HG03097 (cell line): ENCODE measurements around the gene SUN1.
"Not testable (repeated sequence)": the region's sequence is repeated elsewhere in the genome, so short reads cannot be mapped to it uniquely, and the experiment has no call there.

Experiments
- ATAC-seq: cut with Tn5 transposase; IDR thresholded peaks from one replicate; pipeline ENCODE4 v1.9.1; 2021; ENCODE audit not compliant: unreplicated experiment, low FRiP score

SUN1 gene, protein sequence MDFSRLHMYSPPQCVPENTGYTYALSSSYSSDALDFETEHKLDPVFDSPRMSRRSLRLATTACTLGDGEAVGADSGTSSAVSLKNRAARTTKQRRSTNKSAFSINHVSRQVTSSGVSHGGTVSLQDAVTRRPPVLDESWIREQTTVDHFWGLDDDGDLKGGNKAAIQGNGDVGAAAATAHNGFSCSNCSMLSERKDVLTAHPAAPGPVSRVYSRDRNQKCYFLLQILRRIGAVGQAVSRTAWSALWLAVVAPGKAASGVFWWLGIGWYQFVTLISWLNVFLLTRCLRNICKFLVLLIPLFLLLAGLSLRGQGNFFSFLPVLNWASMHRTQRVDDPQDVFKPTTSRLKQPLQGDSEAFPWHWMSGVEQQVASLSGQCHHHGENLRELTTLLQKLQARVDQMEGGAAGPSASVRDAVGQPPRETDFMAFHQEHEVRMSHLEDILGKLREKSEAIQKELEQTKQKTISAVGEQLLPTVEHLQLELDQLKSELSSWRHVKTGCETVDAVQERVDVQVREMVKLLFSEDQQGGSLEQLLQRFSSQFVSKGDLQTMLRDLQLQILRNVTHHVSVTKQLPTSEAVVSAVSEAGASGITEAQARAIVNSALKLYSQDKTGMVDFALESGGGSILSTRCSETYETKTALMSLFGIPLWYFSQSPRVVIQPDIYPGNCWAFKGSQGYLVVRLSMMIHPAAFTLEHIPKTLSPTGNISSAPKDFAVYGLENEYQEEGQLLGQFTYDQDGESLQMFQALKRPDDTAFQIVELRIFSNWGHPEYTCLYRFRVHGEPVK

DNA sequence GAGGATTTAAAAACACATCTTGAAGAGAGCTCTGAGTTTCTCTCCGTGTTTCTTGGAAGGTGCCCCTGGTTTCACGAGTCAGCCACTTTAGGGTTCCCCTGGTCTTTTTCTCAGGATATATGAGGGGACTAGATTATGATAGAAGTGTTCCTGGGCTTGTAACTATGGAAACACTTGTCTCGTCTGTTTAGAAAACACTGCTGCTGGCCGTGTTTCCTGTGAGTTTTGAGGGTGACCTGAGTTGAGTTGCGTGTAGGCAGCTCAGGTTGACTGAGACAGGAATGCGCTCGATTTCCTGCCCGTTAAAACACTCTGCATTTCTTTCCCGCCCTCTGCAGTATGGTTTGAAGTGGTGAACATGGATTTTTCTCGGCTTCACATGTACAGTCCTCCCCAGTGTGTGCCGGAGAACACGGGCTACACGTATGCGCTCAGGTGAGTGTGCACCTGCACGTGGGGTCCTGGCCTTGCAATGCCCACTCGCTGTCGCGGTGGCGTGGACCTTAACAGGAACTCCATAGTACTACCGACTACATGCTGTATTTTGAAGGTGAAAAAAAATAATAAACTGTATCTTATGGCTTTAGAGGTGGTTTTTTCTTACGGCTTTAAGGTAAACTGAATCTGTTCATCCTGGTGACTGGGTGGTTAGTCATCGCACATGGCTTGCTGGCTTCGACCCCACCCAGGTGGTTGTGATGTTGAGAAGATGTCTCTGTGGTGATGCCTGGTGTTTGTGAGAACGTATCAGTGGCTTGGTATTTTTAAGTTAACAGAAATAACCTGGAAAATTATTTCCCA lies at the start of gene SUN1:
TSS of gene SUN1 (plus strand) at position 310 of the 801 bp plus-strand sequence. CDS start at position 359, 49 bp downstream.
- ATAC-seq = peak; percentile 31

DNA sequence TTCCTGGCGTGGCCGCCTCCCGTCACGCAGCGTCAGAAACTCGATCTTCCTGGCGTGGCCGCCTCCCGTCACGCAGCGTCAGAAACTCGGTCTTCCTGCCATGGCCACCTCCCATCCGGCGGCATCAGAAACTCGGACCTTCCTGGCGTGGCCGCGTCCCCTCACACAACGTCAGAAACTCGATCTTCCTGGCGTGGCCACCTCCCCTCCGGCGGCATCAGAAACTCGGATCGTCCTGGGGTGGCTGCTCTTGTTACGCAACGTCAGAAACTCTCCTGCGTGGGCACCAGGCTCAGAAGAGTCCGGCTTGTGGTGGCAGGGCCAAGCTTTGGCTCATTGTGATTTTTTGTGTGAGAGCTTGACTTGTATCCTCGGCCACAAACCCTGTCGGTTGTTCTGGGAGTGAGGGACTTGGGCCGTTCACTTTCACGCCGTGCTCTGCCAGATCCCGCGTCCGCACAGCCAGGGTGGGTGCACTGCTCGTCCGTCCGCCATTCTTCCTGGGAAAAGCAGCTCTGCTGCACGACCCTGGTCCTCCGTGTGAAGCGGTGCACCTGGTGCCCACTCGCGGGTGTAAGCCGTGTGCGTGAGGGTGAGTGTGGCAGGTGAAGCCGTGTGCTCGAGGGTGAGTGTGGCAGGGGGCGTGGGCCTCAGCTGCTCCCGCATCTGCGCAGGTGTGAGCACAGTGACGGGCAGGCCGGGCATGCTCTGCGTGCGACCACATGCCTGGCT lies 49.4 kb upstream of the SUN1 start:
- no peak for ATAC-seq

DNA sequence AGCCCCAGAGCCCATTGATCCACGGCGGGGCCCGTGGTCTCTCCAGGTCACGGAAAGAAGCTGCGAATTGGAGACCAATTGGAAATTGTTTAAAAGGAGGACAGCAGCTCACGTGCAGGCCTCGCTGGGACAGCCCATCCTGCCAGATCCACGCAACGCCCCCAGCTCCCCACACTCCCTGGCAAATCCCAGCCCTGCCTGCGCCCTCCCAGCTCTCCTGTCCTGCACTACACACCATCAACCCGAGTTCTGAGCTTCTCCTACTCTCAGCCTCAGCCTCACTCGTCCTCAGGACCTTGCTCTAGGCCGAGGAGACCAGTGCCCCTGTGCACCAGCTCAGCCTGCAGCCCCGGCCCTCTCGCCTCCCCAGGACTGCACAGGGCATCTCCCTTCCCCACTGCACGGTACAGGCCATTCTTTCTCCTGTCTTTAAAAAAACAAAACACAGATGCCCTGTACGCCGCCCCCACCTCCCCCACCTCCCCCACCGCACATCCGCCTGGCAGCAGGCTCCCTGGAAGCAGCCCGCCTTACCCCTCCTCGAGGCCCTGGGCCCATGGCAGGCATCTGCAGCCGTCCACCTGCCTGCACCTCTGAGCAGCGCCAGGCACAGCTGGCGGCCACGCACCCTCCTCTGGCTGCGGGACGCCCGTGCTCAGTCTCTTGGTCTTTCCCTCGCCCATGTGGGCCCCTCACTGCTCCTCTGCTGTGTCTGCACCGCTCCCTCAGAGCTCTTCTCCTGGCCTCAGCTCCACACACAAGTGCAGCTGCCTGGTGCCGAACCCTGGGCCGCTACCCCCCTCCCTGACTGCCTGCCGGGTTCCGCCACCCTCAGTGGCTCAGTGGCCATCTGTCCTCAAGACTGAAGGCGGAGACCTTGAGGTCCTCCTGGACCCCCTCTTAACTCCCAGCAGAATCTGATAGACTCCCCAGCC lies 48.5 kb upstream of the SUN1 start:
- no peak for ATAC-seq

DNA sequence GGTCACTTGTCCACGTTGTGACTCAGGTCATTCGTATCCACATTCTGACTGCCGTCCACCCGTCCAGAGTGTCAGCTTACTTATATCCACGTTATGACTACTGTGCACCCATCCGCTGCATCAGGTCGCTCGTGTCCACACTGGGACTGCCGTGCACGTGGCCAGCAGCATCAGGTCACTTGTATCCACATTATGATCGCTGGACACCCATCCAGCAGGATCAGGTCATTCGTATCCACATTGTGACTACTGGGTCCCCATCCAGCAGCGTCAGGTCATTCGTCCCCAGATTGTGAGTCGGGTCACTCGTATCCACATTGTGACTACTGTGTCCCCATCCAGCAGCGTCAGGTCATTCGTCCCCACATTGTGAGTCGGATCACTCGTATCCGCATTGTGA lies 47.3 kb upstream of the SUN1 start:
- no peak for ATAC-seq

DNA sequence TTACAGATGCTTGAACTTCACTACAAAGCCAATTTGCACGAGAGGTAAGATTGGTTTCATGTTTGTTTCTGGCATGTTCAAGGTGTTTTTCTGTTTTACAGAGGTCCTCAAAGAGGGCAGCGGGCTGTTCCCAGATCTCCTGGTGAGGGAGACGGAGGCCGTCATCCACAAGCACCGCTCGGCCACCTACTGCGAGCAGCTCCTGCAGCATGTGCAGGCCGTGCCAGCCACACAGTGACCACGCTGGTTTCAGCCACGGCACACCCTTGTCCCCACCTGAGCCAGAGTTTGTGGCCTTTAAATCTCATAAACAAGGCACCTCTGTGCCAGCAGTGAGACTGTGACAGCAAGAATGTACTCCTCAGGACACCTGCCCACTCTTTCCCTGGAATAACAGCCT lies 46.9 kb upstream of the SUN1 start:
- no peak for ATAC-seq

DNA sequence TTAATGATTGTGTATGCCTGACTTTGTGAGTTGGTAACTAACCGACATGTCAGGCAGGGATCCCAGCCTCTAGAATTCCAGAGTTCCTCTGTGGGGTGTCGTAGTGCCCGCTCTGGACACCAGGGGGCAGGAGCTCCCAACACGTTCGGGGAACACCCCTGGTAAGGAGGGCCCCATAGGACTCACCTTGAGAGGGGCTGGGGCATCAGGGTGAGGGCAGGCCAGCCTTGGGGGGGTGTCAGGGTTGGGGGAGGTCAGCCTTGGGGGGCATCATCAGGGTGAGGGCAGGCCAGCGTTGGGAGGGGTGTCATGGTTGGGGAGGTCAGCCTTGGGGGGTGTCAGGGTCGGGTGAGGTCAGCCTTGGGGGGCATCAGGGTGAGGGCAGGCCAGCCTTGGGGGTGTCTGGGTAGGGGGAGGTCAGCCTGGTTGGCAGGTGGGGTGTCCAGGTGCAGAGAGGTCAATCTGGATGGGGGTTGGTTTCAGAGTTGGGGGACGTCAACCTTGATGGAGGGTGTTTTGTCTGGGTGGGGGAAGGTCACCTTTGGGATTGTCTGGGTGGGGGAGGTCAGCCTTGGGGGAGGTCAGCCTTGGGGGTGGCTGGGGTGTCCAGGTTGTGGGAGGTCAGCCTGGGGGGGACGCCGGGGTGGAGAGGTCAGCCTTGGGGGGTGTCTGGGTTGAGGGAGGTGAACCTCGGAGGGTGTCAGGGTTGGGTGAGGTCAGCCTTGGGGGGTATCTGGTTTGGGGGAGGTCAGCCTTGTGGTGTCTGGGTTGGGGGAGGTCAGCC lies 45.6 kb upstream of the SUN1 start:
- no peak for ATAC-seq

DNA sequence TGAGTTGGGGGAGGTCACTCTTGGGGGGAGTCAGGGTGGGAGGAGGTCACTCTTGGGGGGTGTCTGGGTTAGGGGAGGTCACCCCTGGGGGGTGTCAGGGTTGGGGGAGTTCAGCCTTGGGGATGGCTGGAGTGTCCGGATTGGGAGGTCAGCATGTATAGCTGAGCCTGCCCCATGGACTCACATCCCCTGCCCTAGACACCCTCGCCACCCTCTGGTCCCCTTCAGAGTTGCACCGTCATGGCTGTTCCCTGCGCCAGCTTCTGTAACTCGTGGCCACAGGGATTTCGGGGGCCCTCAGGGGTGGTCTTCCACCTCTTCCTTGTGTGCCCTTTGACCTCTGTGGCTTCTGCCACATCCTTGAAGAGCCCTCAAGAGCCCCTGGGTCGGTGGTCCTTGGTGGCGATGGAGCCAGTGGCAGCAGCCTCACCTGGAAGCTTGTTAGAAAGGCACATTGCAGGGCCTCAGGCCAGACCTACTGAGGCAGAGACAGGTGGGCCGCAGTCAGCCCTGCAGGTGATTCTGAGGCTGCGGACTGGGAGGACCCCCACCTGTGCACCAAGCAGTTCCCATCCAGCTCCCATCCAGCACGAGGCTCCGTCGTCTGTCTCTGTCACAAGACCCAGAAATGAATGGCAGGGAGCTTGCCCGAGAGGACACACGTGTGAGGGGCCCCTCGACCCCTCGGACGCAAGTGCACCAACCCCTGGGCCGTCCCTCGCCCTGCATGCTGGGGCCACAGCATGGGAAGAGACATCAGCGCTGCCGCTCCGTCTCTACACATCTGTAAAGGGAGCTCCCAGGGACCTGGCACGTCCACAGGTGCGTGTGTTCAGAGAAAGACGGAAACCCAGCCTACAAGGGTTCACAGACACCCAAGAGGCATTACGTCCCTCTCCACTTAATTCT lies 44.7 kb upstream of the SUN1 start:
- no peak for ATAC-seq

DNA sequence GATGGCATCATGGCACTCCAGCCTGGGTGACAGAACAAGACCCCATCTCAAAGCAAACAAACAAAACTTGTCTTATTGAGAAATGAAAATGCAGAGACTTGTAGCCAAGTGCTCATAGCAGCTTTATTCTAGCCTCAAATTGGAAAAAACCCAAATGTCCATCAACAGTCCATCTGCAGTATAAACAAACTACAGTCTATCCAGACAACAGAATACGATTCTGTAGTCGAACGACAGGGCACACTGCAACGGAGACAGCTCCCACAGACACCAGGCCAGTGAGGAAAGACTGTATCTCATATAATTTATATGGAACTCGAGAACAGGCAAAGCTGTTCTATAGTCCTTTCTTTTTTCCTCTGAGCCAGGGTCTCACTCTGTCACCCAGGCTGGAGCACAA lies 40.8 kb upstream of the SUN1 start:
- no peak for ATAC-seq

DNA sequence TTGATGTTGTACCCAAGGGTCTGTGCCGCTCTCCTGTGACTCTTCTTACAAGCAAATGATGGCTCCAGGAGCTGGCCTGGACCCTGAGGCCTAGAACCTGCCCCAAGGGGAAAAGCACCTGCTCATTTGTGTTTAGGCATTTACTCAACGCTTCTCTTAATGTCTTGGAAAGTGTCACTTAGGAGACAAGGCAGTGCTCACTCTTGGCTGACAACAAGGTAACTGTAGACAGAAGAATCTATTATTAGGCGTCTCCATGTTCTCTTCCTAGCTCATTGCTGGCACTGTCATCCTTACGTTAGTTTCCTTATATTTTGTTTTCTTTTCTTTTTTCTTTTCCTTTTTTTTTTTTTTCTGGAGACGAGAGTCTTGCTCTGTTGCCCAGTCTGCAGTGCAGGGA lies 38.1 kb upstream of the SUN1 start:
- no peak for ATAC-seq

DNA sequence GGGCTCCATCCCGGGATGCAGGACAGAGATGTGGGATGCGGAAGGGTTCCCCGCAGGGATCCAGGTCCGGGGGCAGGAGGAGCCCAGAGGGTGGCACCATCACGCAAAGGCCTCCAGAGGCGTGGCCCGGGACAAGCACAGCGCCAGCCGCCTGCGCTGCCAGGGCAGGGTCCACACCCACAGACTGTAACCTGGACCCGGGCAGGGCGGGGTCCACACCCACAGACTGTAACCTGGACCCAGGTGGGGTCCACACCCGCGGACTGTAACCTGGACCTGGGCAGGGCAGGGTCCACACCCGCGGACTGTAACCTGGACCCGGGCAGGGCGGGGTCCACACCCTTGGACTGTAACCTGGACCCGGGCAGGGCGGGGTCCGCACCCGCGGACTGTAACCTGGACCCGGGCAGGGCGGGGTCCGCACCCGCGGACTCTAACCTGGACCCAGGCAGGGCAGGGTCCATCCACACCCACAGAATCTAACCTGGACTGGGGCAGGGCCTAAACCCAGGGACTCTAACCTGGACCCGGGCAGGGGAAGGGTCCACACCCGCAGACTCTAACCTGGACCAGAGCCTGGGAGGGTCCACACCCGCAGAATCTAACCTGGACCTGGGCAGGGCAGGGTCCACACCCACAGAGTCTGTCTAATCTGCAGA lies 37.5 kb upstream of the SUN1 start:
- ATAC-seq = no peak

DNA sequence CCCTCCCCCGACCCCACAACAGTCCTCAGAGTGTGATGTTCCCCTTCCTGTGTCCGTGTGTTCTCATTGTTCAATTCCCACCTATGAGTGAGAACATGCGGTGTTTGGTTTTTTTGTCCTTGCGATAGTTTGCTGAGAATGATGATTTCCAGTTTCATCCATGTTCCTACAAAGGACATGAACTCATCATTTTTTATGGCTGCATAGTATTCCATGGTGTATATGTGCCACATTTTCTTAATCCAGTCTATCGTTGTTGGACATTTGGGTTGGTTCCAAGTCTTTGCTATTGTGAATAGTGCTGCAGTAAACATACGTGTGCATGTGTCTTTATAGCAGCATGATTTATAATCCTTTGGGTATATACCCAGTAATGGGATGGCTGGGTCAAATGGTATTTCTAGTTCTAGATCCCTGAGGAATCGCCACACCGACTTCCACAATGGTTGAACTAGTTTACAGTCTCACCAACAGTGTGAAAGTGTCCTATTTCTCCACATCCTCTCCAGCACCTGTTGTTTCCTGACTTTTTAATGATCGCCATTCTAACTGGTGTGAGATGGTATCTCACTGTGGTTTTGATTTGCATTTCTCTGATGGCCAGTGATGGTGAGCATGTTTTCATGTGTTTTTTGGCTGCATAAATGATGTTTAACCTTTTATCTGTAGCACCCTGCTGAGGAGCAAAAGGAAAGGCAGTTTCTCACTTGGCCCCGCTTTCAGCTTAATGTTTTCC lies 35.7 kb upstream of the SUN1 start:
- ATAC-seq = not testable (repeated sequence)

DNA sequence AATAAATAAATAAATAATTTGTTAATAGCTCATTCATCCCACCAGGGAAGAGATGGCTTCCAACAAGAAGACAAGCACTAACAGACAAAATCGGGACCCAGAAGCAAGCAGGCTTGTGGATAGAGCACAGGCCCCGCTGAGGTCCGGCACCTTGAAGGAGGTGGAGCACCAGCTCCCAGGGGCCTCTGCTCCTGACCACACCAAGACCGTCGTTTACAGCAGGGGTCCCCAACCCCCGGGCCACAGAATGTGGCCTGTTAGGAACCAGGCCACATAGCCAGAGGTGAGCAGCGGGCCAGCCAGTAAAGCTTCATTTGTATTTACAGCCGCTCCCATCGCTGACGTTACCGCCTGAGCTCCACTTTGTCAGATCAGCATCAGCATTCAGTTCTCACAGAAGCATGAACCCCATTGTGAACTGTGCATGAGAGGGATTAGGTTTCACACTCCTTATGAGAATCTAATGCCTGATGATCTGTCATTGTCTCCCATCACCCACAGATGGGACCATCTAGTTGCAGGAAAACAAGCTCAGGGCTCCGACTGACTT lies 33.3 kb upstream of the SUN1 start:
- ATAC-seq = no peak

DNA sequence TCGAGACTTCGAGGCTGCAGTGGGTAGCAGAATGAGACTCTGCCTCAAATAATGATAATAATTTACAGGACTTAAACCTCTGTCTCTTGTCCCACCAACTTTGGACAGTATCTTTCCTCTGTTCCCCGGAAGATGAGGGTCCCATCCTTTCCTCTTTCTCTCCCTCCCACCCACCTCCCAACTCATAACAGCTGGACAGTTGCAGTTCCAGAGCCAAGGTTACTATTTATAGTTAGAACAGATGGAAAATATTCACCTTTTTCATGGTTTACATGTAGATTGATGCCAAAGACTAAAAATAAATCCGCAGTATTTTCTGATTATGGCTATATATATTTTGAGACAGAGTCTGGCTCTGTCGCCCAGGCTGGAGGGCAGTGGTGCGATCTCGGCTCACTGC lies 31.6 kb upstream of the SUN1 start:
- ATAC-seq = no peak

DNA sequence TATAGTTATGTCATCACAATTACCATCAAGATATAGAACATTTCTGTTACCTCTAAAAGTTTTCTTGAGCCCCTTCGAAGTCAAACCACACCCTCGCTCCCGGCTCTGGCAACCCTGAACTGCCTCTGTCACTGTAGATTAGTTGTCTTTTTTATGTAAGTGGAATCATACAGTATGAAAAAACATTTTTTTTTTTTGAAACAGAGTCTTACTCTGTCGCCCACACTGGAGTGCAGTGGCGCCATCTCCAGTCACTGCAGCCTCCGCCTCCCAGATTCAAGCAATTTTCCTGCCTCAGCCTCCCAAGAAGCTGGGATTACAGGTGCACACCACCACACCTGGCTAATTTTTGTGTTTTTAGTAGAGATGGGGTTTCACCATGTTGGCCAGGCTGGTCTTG lies 30.9 kb upstream of the SUN1 start:
- not testable (repeated sequence) for ATAC-seq

DNA sequence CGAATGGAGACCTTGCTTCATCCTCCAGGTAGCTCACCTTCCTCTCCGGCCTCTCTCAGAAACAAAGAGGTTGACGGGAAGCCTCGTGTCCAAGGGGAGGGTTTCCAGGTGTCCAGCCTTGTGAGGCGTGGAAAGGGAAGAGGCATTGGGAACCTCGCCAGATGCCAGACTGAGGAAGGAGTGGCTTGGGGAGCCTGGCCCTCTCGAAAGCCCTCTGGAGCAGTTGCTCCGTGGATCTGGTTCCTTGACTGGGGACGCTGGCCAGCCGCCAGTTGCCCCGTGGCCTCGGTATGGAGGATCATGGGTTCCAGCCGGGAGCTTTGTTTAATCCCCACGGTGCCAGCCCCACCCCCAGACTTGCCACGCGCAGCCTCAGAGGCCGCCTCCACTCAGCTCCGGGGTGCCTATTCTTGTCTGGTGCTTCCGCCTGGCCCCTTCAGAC lies 30.3 kb upstream of the SUN1 start:
- no peak for ATAC-seq
